GM12892 (cell line): Measurements from ENCODE around the gene OBSCN.

Experiments used
- POLR2A ChIP-seq: IDR thresholded peaks from 2 replicates; pipeline ENCODE4 v1.6.1; 2011; ENCODE audit warnings: low read depth, low read length, control low read depth
- POLR2AphosphoS5 ChIP-seq: IDR thresholded peaks from 2 replicates; pipeline ENCODE4 v1.6.1; 2011; ENCODE audit warnings: low read depth, low read length, control low read depth

DNA sequence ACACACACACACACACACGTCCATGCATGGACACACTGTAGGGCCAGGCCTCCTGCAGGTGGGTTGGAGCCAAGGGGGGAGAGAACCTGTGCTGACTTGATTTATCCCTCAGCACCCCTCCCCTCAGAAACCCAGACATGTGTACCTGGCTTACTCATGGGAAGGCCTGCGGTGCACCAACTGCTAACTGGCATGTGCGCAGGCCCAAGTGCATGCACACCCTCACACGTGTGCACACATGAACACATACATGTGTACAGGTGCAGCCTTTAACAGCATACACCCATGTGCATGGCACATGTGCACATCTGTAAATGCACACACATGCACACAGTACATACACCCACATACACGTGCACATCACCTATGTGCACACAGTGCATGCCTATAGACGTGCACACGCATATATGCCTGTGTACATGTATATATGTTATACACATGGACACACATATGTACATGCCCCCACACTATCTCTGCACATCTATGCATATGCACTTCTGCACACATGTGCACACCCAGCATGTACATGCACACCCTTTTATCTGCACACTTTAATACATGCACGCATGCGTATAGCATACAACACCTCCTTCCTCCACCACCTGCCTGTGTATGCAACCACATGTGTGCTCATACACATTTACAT is 131.3 kb downstream of the OBSCN start:
- TF ChIP-seq POLR2A (no peak), POLR2AphosphoS5 (no peak)
